Peyer's patch (tissue), 4 donors: ENCODE data around the gene BRI3. TPM values are rescaled to one million over a fixed set of nuclear protein-coding genes. Genes with fewer than 3 reads are reported as not detected.

Experiments used
- DNase-seq, 3 donors: peaks; one replicate each; pipeline ENCODE4 v3.0.0-alpha.2; 2017 to 2019
- H3K27ac ChIP-seq, 4 donors: fragments of 200-600 bp; sonication (generic); one replicate each; pipeline ENCODE4 v1.5.1; 2016 to 2019
- H3K27me3 ChIP-seq, 2 donors: fragments of 200-600 bp; sonication (generic); one replicate each; pipeline ENCODE4 v1.5.1; 2019
- H3K36me3 ChIP-seq, 3 donors: fragments of 200-600 bp; sonication (generic); one replicate each; pipeline ENCODE4 v1.5.1; 2016 to 2019
- H3K4me1 ChIP-seq, 4 donors: fragments of 200-600 bp; sonication (generic); one replicate each; pipeline ENCODE4 v1.5.1; 2016 to 2019
- H3K4me3 ChIP-seq, 4 donors: fragments of 200-600 bp; sonication (generic); 1 replicate in 3 of 4; 2 replicates in 1 of 4; pipeline ENCODE4 v1.5.1; 2016 to 2019; ENCODE audit warnings: mild to moderate bottlenecking in 1 of 4
- H3K9me3 ChIP-seq, 4 donors: fragments of 200-600 bp; sonication (generic); one replicate each; pipeline ENCODE4 v1.5.1; 2016 to 2019; ENCODE audit warnings: mild to moderate bottlenecking in 1 of 4
- CTCF ChIP-seq, 6 experiments: fragments of 450-650 bp in 4 of 6; fragments of 200-600 bp in 2 of 6; sonication (generic) in 1 of 6; IDR thresholded peaks; one replicate each; pipeline ENCODE4 v1.5.1; 2017 to 2019; ENCODE audit warnings: antibody characterized with exemption in 6 of 6, mild to moderate bottlenecking in 3 of 6, moderate library complexity in 1 of 6
- POLR2A ChIP-seq, 2 donors: fragments of 450-650 bp; IDR thresholded peaks; one replicate each; pipeline ENCODE4 v1.5.1; 2017; ENCODE audit warnings: antibody characterized with exemption in 2 of 2, mild to moderate bottlenecking in 2 of 2, moderate library complexity in 2 of 2
- total RNA-seq, 4 donors: library from RNA; depleted of rRNA; stranded (reverse); fragments of >200 nt; gene quantifications; one replicate each; pipeline ENCODE4 v1.1.0, GENCODE V29; 2016

BRI3 gene
- total RNA-seq, 4 donors from 2014 or later = 21.5 to 91.2 (median 69.6) TPM

GRCh38 chr7:98266840-98267239, 14.6 kb upstream of the BRI3 start:
- Histone ChIP-seq H3K9me3 (no peaks in the 10 kb centered on the region), H3K27me3 (no peaks in the 10 kb centered on the region), H3K4me3 (no peak overlapping the region), H3K27ac (no peak overlapping the region), H3K4me1 (no peaks in the 10 kb centered on the region), H3K36me3 (peaks cover 0 to 2% (median 0%) of the 10 kb centered on the region in 3 donors)
- TF ChIP-seq POLR2A (IDR thresholded peaks at IDR 0.05) (no peak), CTCF (IDR thresholded peaks at IDR 0.05) (peak in 4 of 6 experiments; percentile 21 to 43 (median 36))
- no peak for DNase-seq

- no peaks in the 10 kb centered on the region for H3K36me3 ChIP-seq
- no peak overlapping the region for H3K4me3 ChIP-seq
- H3K9me3 ChIP-seq = no peaks in the 10 kb centered on the region
- no peak overlapping the region for H3K27ac ChIP-seq
- no peaks in the 10 kb centered on the region for H3K27me3 ChIP-seq
- DNase-seq = no peak
- TF ChIP-seq POLR2A (IDR thresholded peaks at IDR 0.05) = no peak
- TF ChIP-seq CTCF (IDR thresholded peaks at IDR 0.05) = no peak
- no peaks in the 10 kb centered on the region for H3K4me1 ChIP-seq
Observed at GRCh38 chr7:98267303-98267702, 14.2 kb upstream of the BRI3 start.

- no peaks in the 10 kb centered on the region for H3K27me3 ChIP-seq
- no peak for TF ChIP-seq POLR2A (IDR thresholded peaks at IDR 0.05)
- H3K4me1 ChIP-seq = peaks cover 0 to 11% (median 0%) of the 10 kb centered on the region in 4 donors
- no peak overlapping the region for H3K4me3 ChIP-seq
- H3K9me3 ChIP-seq = no peaks in the 10 kb centered on the region
- H3K27ac ChIP-seq = peak overlapping the region in 2 of 4 donors; percentile 7 to 60
- DNase-seq = no peak
- H3K36me3 ChIP-seq = no peaks in the 10 kb centered on the region
Observed at GRCh38 chr7:98276241-98276761, 5.2 kb upstream of the BRI3 start.

GRCh38 chr7:98278408-98278807, 3.1 kb upstream of the BRI3 start:
- DNase-seq = no peak
- H3K4me3 ChIP-seq = no peak overlapping the region
- H3K27me3 ChIP-seq = no peaks in the 10 kb centered on the region
- no peaks in the 10 kb centered on the region for H3K9me3 ChIP-seq
- peaks cover 0 to 20% (median 11%) of the 10 kb centered on the region in 4 donors for H3K4me1 ChIP-seq
- no peak overlapping the region for H3K27ac ChIP-seq
- TF ChIP-seq CTCF (IDR thresholded peaks at IDR 0.05) (no peak), POLR2A (IDR thresholded peaks at IDR 0.05) (no peak)
- no peaks in the 10 kb centered on the region for H3K36me3 ChIP-seq

- H3K9me3 ChIP-seq = no peaks in the 10 kb centered on the region
- no peak for DNase-seq
- no peaks in the 10 kb centered on the region for H3K27me3 ChIP-seq
- no peak for TF ChIP-seq POLR2A (IDR thresholded peaks at IDR 0.05)
- H3K4me1 ChIP-seq = peaks cover 0 to 25% (median 16%) of the 10 kb centered on the region in 4 donors
- H3K27ac ChIP-seq = no peak overlapping the region
- no peaks in the 10 kb centered on the region for H3K36me3 ChIP-seq
- H3K4me3 ChIP-seq = no peak overlapping the region
Observed at GRCh38 chr7:98278936-98279335, 2.5 kb upstream of the BRI3 start.

- no peaks in the 10 kb centered on the region for H3K9me3 ChIP-seq
- no peaks in the 10 kb centered on the region for H3K27me3 ChIP-seq
- H3K4me1 ChIP-seq = peaks cover 4 to 38% (median 24%) of the 10 kb centered on the region in 4 donors
- H3K27ac ChIP-seq = peak overlapping the region; percentile 76 to 99 (median 91)
- DNase-seq = no peak
- H3K4me3 ChIP-seq = peak overlapping the region; percentile 69 to 99 (median 91)
- no peaks in the 10 kb centered on the region for H3K36me3 ChIP-seq
- no peak for TF ChIP-seq CTCF (IDR thresholded peaks at IDR 0.05)
- TF ChIP-seq POLR2A (IDR thresholded peaks at IDR 0.05) = no peak
Observed at GRCh38 chr7:98280296-98280695, 1.2 kb upstream of the BRI3 start.
